IMR-90 (cell line): ENCODE data around the gene AGMO.

Source experiments
- BHLHE40 ChIP-seq: fragments of 150-350 bp; IDR thresholded peaks from 2 replicates; pipeline ENCODE4 v1.6.1; 2016; ENCODE audit warnings: mild to moderate bottlenecking, low read depth, low read length
- CTCF ChIP-seq: conservative IDR thresholded peaks from 2 replicates; pipeline ENCODE4 v1.5.1; 2012; ENCODE audit warnings: mild to moderate bottlenecking, low read depth, low read length, improper control_type of control experiment
- FOS ChIP-seq: fragments of 150-350 bp; IDR thresholded peaks from 2 replicates; pipeline ENCODE4 v1.6.1; 2016; ENCODE audit warnings: low read depth, low read length
- MAFK ChIP-seq: IDR thresholded peaks from 2 replicates; pipeline ENCODE4 v1.6.1; 2012; ENCODE audit warnings: low read depth, low read length, improper control_type of control experiment
- MXI1 ChIP-seq: IDR thresholded peaks from 2 replicates; pipeline ENCODE4 v1.6.1; 2012; ENCODE audit warnings: low read depth, mild to moderate bottlenecking, low read length, moderate library complexity, borderline replicate concordance
- NFE2L2 ChIP-seq: fragments of 150-350 bp; IDR thresholded peaks from 2 replicates; pipeline ENCODE4 v1.6.1; 2016; ENCODE audit warnings: low read depth, mild to moderate bottlenecking, low read length
- POLR2A ChIP-seq: IDR thresholded peaks from 2 replicates; pipeline ENCODE4 v1.6.1; 2012; ENCODE audit warnings: mild to moderate bottlenecking, low read depth, low read length
- RFX5 ChIP-seq: IDR thresholded peaks from 2 replicates; pipeline ENCODE4 v1.8.0; 2012; ENCODE audit warnings: low read depth, mild to moderate bottlenecking, low read length, moderate library complexity

GRCh38 chr7:15397922-15398760, 163.7 kb downstream of the AGMO start:
- TF ChIP-seq CTCF (no peak), FOS (no peak), POLR2A (no peak), MXI1 (no peak), BHLHE40 (no peak), MAFK (no peak), NFE2L2 (no peak), RFX5 (no peak)
